PC-9 (cell line): ENCODE data around the gene KRT15. TPM values are rescaled to one million over a fixed set of nuclear protein-coding genes. Genes with fewer than 3 reads are reported as not detected.

Experiments
- BruUV-seq: library from RNA; stranded (reverse); fragments of 400-500 nt; replicated peaks from 2 replicates; lab custom pipeline; 2021; lab: Mats Ljungman, UMichigan
- CTCF ChIA-PET: fragments of 300-600 bp; sonication (Branson Sonifier 250); formaldehyde crosslinking; loops from one replicate; lab custom pipeline; 2022; ENCODE audit warnings: antibody characterized with exemption; lab: Charles Lee
- POLR2A ChIA-PET: fragments of 300-600 bp; sonication (Branson Sonifier 250); formaldehyde crosslinking; loops from one replicate; lab custom pipeline; 2022; ENCODE audit warnings: antibody characterized with exemption; ENCODE audit not compliant: unreplicated experiment; lab: Charles Lee
- DNase-seq, 2 experiments: peaks; one replicate each; pipeline versions ENCODE4 v3.0.0 to v3.0.0-alpha.2; 2015 to 2022; ENCODE audit warnings: mixed read lengths in 1 of 2
- H2AFZ ChIP-seq: fragments of 200-600 bp; sonication (generic); 2 replicates; pipeline ENCODE4 v1.8.1; 2017; ENCODE audit warnings: antibody characterized with exemption
- H3F3A ChIP-seq: fragments of 200-600 bp; sonication (generic); 2 replicates; pipeline ENCODE4 v1.8.1; 2017; ENCODE audit warnings: antibody characterized with exemption, mild to moderate bottlenecking, low read depth; ENCODE audit not compliant: insufficient read depth
- H3K27ac ChIP-seq: fragments of 200-600 bp; sonication (generic); 2 replicates; pipeline ENCODE4 v1.6.1; 2016; ENCODE audit warnings: mixed run types
- H3K27me3 ChIP-seq: fragments of 200-600 bp; sonication (generic); 2 replicates; pipeline ENCODE4 v1.6.1; 2016; ENCODE audit warnings: low read depth, mixed run types; ENCODE audit not compliant: insufficient read depth
- H3K36me3 ChIP-seq: fragments of 200-600 bp; sonication (generic); 2 replicates; pipeline ENCODE4 v1.6.1; 2016; ENCODE audit warnings: low read depth, mixed run types
- H3K4me1 ChIP-seq: fragments of 200-600 bp; sonication (generic); replicated peaks from 2 replicates; pipeline ENCODE4 v1.6.1; 2016; ENCODE audit warnings: mixed run types; ENCODE audit not compliant: insufficient read depth
- H3K4me2 ChIP-seq: fragments of 200-600 bp; sonication (generic); 2 replicates; pipeline ENCODE4 v1.6.1; 2017; ENCODE audit warnings: mixed run types
- H3K4me3 ChIP-seq: fragments of 200-600 bp; sonication (generic); 2 replicates; pipeline ENCODE4 v1.6.1; 2016; ENCODE audit warnings: mixed run types
- H3K79me2 ChIP-seq: fragments of 200-600 bp; sonication (generic); 2 replicates; pipeline ENCODE4 v1.6.1; 2017; ENCODE audit warnings: low read depth, mixed run types
- H3K9me2 ChIP-seq: fragments of 200-600 bp; sonication (generic); 2 replicates; pipeline ENCODE4 v1.8.1; 2017; ENCODE audit warnings: mild to moderate bottlenecking; ENCODE audit not compliant: insufficient read depth
- H3K9me3 ChIP-seq: fragments of 200-600 bp; sonication (generic); 2 replicates; pipeline ENCODE4 v1.8.1; 2016; ENCODE audit warnings: low read depth; ENCODE audit not compliant: insufficient read depth
- H4K20me1 ChIP-seq: fragments of 200-600 bp; sonication (generic); 2 replicates; pipeline ENCODE4 v1.8.1; 2017; ENCODE audit not compliant: insufficient read depth
- EZH2 ChIP-seq: fragments of 200-600 bp; sonication (generic); IDR thresholded peaks from 2 replicates; pipeline ENCODE4 v1.8.0; 2017; ENCODE audit warnings: antibody characterized with exemption, low read depth
- intact Hi-C: fragments of 100-400 bp; cut with micrococcal nuclease; formaldehyde crosslinking; loops from one replicate; pipeline ENCODE4 v1.10.0; 2022; ENCODE audit not compliant: unreplicated experiment
- total RNA-seq: library from RNA; stranded (reverse); gene quantifications from 2 replicates; pipeline ENCODE4 v1.2.3, GENCODE V29; 2021
- TF ChIP-seq, protein P1 (sequence below): fragments of 200-600 bp; sonication (generic); conservative IDR thresholded peaks from 2 replicates; pipeline ENCODE4 v1.6.1; 2017; ENCODE audit warnings: mixed run types, antibody characterized with exemption, mild to moderate bottlenecking, moderate library complexity

The KRT15 gene
- total RNA-seq, 1 experiment from 2014 or later = 41.9 TPM

DNA sequence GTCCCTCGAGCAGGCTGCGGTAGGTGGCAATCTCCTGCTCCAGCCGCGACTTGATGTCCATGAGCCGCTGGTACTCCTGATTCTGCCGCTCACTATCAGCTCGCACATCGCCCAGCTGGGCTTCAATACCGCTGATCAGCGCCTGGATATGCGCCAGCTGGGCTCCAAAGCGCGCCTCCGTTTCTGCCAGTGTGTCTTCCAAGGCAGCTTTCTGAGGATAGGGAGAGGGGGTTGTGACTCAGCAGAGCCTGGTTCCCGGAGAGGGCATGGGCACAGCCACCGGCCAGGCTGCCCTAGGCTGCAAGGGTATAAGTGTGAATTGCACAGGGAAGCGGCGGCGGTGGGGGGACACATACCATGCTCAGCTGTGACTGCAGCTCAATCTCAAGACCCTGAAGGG lies 5.1 kb upstream of the KRT15 start:
- POLR2A ChIA-PET = interaction anchor here (0.5 to 5.8 kb wide), 3 partner anchors 17 to 438 kb away, joined by 4 to 75 read pairs (median 8); partner anchors contain the start of gene KRT13
- BruUV-seq = TSS peak; percentile 13
- Histone ChIP-seq H3K27me3 (no peaks in the 10 kb centered on the region), H3K79me2 (peaks cover 59% of the 10 kb centered on the region), H3K9me3 (no peaks in the 10 kb centered on the region), H3K36me3 (peaks cover 38% of the 10 kb centered on the region), H3K4me1 (peaks cover 64% of the 10 kb centered on the region), H3K9me2 (no peaks in the 10 kb centered on the region), H3K4me2 (peak overlapping the region; percentile 98), H3F3A (peaks cover 93% of the 10 kb centered on the region), H2AFZ (no peak overlapping the region), H3K4me3 (peak overlapping the region; percentile 93), H3K27ac (peak overlapping the region; percentile 95), H4K20me1 (peaks cover 19% of the 10 kb centered on the region)
- peak; percentile 67 to 74 for DNase-seq
- CTCF ChIA-PET = no interaction called here
- intact Hi-C loops = loop anchor here (10.0 kb wide), 1 partner anchor 199 kb away; no protein-coding TSS in a partner anchor
- no peak for TF ChIP-seq EZH2
- TF ChIP-seq, protein P1, sequence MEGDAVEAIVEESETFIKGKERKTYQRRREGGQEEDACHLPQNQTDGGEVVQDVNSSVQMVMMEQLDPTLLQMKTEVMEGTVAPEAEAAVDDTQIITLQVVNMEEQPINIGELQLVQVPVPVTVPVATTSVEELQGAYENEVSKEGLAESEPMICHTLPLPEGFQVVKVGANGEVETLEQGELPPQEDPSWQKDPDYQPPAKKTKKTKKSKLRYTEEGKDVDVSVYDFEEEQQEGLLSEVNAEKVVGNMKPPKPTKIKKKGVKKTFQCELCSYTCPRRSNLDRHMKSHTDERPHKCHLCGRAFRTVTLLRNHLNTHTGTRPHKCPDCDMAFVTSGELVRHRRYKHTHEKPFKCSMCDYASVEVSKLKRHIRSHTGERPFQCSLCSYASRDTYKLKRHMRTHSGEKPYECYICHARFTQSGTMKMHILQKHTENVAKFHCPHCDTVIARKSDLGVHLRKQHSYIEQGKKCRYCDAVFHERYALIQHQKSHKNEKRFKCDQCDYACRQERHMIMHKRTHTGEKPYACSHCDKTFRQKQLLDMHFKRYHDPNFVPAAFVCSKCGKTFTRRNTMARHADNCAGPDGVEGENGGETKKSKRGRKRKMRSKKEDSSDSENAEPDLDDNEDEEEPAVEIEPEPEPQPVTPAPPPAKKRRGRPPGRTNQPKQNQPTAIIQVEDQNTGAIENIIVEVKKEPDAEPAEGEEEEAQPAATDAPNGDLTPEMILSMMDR = no peak

DNA sequence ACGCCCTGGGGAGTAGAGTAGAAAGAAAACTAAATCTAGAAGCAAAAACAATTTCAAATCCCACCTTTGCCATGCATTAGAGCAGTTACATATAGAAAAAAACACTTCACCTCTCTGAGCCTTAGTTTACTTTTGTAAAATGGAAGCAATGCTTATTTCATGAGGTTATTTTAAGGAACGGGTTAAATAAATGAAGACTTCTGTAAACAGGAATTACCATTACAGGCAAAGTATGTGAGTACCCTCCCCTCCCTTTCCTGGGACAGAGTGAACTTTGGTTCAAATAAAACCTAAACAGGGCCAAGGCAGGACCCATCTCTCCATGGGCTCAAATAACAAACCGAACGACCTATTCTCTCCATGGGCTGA lies 4.5 kb upstream of the KRT15 start:
- BruUV-seq = no TSS peak
- Histone ChIP-seq H2AFZ (no peak overlapping the region), H3K36me3 (peaks cover 38% of the 10 kb centered on the region), H3K4me1 (peaks cover 66% of the 10 kb centered on the region), H3F3A (peaks cover 94% of the 10 kb centered on the region), H3K27ac (peak overlapping the region; percentile 95), H4K20me1 (peaks cover 19% of the 10 kb centered on the region), H3K79me2 (peaks cover 59% of the 10 kb centered on the region), H3K4me2 (peak overlapping the region; percentile 98), H3K27me3 (no peaks in the 10 kb centered on the region), H3K9me3 (no peaks in the 10 kb centered on the region), H3K4me3 (peak overlapping the region; percentile 93), H3K9me2 (no peaks in the 10 kb centered on the region)
- peak in 1 of 2 experiments; percentile 60 for DNase-seq
- intact Hi-C loops = loop anchor here (10.0 kb wide), 1 partner anchor 198 kb away; no protein-coding TSS in a partner anchor
- ChIA-PET POLR2A (interaction anchor here (5.8 kb wide), 1 partner anchor 17 kb away, joined by 75 read pairs; the partner anchor contains the start of gene KRT13), CTCF (no interaction called here)
- TF ChIP-seq, protein P1 = no peak
- TF ChIP-seq EZH2 = no peak

DNA sequence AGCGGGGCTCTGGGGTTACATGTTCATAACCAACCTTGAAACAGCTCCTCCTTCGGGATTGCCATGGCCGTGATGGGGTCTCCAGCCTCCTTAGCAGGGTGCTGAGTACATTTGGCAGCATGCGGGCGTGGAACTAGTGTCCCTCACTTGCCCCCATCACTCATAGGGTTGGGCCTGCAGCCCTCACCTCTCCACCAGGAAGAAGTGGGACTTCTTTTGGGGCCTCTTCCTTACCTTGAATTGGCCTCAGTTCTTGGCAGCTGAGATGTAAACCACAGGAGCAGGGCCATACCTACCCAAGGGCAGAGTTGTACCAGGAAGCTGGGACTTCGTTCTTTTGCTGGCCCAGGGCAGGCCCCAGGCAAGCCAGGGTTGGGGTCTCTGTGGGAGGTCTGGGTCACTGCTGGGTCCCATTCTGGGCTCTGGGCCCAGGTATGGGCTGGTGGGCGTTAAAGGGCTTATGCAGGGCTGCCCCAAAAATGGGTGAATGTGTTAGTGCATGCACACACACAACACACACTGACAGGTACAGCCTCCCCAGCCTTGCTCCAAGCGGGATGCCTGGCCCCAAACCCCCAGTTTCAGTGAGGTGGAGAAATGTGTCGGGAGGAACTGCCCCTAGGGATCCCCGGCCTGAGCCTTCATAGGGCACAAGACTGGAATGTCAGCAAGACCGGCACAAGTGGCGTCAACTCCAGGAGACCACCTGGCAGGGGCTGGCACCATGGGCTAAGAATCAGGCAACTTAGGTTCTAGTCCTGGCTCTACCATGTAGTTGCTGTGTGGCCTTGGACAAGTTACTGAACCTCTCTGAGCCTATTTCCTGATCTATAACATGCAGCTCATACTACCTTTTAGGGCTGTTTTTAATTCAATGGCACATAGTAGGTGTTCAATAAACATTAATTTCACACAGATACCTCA lies 3.9 kb upstream of the KRT15 start:
- Histone ChIP-seq H3K27ac (peak overlapping the region; percentile 95), H3K9me3 (no peaks in the 10 kb centered on the region), H3F3A (peaks cover 92% of the 10 kb centered on the region), H2AFZ (no peak overlapping the region), H3K4me1 (peaks cover 73% of the 10 kb centered on the region), H3K79me2 (peaks cover 58% of the 10 kb centered on the region), H3K4me2 (peak overlapping the region; percentile 98), H3K27me3 (no peaks in the 10 kb centered on the region), H3K9me2 (no peaks in the 10 kb centered on the region), H4K20me1 (peaks cover 19% of the 10 kb centered on the region), H3K36me3 (peaks cover 38% of the 10 kb centered on the region), H3K4me3 (peak overlapping the region; percentile 93; the same call in 1 of the 2 replicates)
- intact Hi-C loops = loop anchor here (1.0 to 10.0 kb wide), 3 partner anchors 26 to 613 kb away; no protein-coding TSS in a partner anchor
- ChIA-PET CTCF (interaction anchor here (0.6 to 4.7 kb wide), 6 partner anchors 15 to 208 kb away, joined by 3 to 51 read pairs (median 6); partner anchors contain the start of gene KRT13), POLR2A (interaction anchor here (0.5 to 5.8 kb wide), 18 partner anchors 8 to 1021 kb away, joined by 3 to 75 read pairs (median 6); partner anchors contain the start of genes KRT13 and TNS4)
- TF ChIP-seq, protein P1 = no peak
- TF ChIP-seq EZH2 = no peak
- DNase-seq = peak; percentile 82 to 98
- BruUV-seq = TSS peak; percentile 13
